PC-9 (cell line): ENCODE measurements around the gene PITPNM2. TPM values are rescaled to one million over a fixed set of nuclear protein-coding genes. Genes with fewer than 3 reads are reported as not detected.
"Not testable (repeated sequence)": the region's sequence is repeated elsewhere in the genome, so short reads cannot be mapped to it uniquely, and the experiment has no call there.

Experiments used
- BruUV-seq: library from RNA; stranded (reverse); fragments of 400-500 nt; replicated peaks from 2 replicates; lab custom pipeline; 2021; lab: Mats Ljungman, UMichigan
- CTCF ChIA-PET: fragments of 300-600 bp; sonication (Branson Sonifier 250); formaldehyde crosslinking; loops from one replicate; lab custom pipeline; 2022; ENCODE audit warnings: antibody characterized with exemption; lab: Charles Lee
- POLR2A ChIA-PET: fragments of 300-600 bp; sonication (Branson Sonifier 250); formaldehyde crosslinking; loops from one replicate; lab custom pipeline; 2022; ENCODE audit warnings: antibody characterized with exemption; ENCODE audit not compliant: unreplicated experiment; lab: Charles Lee
- DNase-seq, 2 experiments: peaks; one replicate each; pipeline versions ENCODE4 v3.0.0 to v3.0.0-alpha.2; 2015 to 2022; ENCODE audit warnings: mixed read lengths in 1 of 2
- H2AFZ ChIP-seq: fragments of 200-600 bp; sonication (generic); 2 replicates; pipeline ENCODE4 v1.8.1; 2017; ENCODE audit warnings: antibody characterized with exemption
- H3F3A ChIP-seq: fragments of 200-600 bp; sonication (generic); 2 replicates; pipeline ENCODE4 v1.8.1; 2017; ENCODE audit warnings: antibody characterized with exemption, mild to moderate bottlenecking, low read depth; ENCODE audit not compliant: insufficient read depth
- H3K27ac ChIP-seq: fragments of 200-600 bp; sonication (generic); 2 replicates; pipeline ENCODE4 v1.6.1; 2016; ENCODE audit warnings: mixed run types
- H3K27me3 ChIP-seq: fragments of 200-600 bp; sonication (generic); 2 replicates; pipeline ENCODE4 v1.6.1; 2016; ENCODE audit warnings: low read depth, mixed run types; ENCODE audit not compliant: insufficient read depth
- H3K36me3 ChIP-seq: fragments of 200-600 bp; sonication (generic); 2 replicates; pipeline ENCODE4 v1.6.1; 2016; ENCODE audit warnings: low read depth, mixed run types
- H3K4me1 ChIP-seq: fragments of 200-600 bp; sonication (generic); replicated peaks from 2 replicates; pipeline ENCODE4 v1.6.1; 2016; ENCODE audit warnings: mixed run types; ENCODE audit not compliant: insufficient read depth
- H3K4me2 ChIP-seq: fragments of 200-600 bp; sonication (generic); 2 replicates; pipeline ENCODE4 v1.6.1; 2017; ENCODE audit warnings: mixed run types
- H3K4me3 ChIP-seq: fragments of 200-600 bp; sonication (generic); 2 replicates; pipeline ENCODE4 v1.6.1; 2016; ENCODE audit warnings: mixed run types
- H3K79me2 ChIP-seq: fragments of 200-600 bp; sonication (generic); 2 replicates; pipeline ENCODE4 v1.6.1; 2017; ENCODE audit warnings: low read depth, mixed run types
- H3K9me2 ChIP-seq: fragments of 200-600 bp; sonication (generic); 2 replicates; pipeline ENCODE4 v1.8.1; 2017; ENCODE audit warnings: mild to moderate bottlenecking; ENCODE audit not compliant: insufficient read depth
- H3K9me3 ChIP-seq: fragments of 200-600 bp; sonication (generic); 2 replicates; pipeline ENCODE4 v1.8.1; 2016; ENCODE audit warnings: low read depth; ENCODE audit not compliant: insufficient read depth
- H4K20me1 ChIP-seq: fragments of 200-600 bp; sonication (generic); 2 replicates; pipeline ENCODE4 v1.8.1; 2017; ENCODE audit not compliant: insufficient read depth
- EZH2 ChIP-seq: fragments of 200-600 bp; sonication (generic); IDR thresholded peaks from 2 replicates; pipeline ENCODE4 v1.8.0; 2017; ENCODE audit warnings: antibody characterized with exemption, low read depth
- intact Hi-C: fragments of 100-400 bp; cut with micrococcal nuclease; formaldehyde crosslinking; loops from one replicate; pipeline ENCODE4 v1.10.0; 2022; ENCODE audit not compliant: unreplicated experiment
- total RNA-seq: library from RNA; stranded (reverse); gene quantifications from 2 replicates; pipeline ENCODE4 v1.2.3, GENCODE V29; 2021
- TF ChIP-seq, protein P1 (sequence below): fragments of 200-600 bp; sonication (generic); conservative IDR thresholded peaks from 2 replicates; pipeline ENCODE4 v1.6.1; 2017; ENCODE audit warnings: mixed run types, antibody characterized with exemption, mild to moderate bottlenecking, moderate library complexity

Gene PITPNM2
- total RNA-seq, 1 experiment from 2014 or later = 16.6 TPM

DNA sequence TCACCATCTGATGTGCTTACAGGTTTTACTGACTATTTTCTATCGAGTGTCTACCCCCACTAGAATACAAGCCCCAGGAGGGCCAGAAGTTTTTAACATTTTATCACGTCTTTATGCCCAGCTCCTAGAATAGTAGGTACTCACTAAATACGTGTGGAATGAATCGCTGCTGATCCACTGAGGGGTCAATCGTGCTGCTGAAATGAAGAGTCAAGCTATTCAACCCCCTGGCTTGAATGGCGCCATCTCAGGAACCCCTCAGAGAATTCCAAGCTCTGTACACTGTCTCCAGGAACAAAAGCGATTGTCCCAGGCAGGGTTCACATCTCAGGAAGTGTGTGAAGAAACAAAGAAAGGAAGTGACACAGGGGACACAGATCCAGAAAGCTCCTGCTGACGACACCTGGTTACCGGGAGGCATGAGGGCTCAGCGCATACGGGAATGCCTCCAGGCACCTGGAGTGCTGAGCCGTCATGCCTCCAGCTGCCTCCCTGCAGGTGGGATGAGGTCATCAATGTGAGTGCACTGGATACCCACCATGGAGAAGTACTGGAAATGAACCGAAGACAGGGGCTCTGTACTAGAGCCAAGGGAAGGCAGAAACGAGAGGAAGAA lies 45.6 kb downstream of the PITPNM2 start:
- no peak overlapping the region for H3K4me3 ChIP-seq
- no peaks in the 10 kb centered on the region for H3K9me3 ChIP-seq
- DNase-seq = peak; percentile 63 to 70
- peak overlapping the region; percentile 23 for H3K4me2 ChIP-seq
- peak overlapping the region; percentile 52 for H3K27ac ChIP-seq
- H3K36me3 ChIP-seq = no peaks in the 10 kb centered on the region
- intact Hi-C loops = no loop called here
- H3K4me1 ChIP-seq = peaks cover 50% of the 10 kb centered on the region
- no peaks in the 10 kb centered on the region for H4K20me1 ChIP-seq
- no peaks in the 10 kb centered on the region for H3K27me3 ChIP-seq
- BruUV-seq = no TSS peak
- TF ChIP-seq, protein P1, sequence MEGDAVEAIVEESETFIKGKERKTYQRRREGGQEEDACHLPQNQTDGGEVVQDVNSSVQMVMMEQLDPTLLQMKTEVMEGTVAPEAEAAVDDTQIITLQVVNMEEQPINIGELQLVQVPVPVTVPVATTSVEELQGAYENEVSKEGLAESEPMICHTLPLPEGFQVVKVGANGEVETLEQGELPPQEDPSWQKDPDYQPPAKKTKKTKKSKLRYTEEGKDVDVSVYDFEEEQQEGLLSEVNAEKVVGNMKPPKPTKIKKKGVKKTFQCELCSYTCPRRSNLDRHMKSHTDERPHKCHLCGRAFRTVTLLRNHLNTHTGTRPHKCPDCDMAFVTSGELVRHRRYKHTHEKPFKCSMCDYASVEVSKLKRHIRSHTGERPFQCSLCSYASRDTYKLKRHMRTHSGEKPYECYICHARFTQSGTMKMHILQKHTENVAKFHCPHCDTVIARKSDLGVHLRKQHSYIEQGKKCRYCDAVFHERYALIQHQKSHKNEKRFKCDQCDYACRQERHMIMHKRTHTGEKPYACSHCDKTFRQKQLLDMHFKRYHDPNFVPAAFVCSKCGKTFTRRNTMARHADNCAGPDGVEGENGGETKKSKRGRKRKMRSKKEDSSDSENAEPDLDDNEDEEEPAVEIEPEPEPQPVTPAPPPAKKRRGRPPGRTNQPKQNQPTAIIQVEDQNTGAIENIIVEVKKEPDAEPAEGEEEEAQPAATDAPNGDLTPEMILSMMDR = no peak
- no peak for TF ChIP-seq EZH2
- H2AFZ ChIP-seq = no peak overlapping the region
- CTCF ChIA-PET = no interaction called here
- H3K9me2 ChIP-seq = no peaks in the 10 kb centered on the region
- peaks cover 8% of the 10 kb centered on the region; the same call in 1 of the 2 replicates for H3K79me2 ChIP-seq
- peaks cover 35% of the 10 kb centered on the region for H3F3A ChIP-seq
- POLR2A ChIA-PET = no interaction called here

DNA sequence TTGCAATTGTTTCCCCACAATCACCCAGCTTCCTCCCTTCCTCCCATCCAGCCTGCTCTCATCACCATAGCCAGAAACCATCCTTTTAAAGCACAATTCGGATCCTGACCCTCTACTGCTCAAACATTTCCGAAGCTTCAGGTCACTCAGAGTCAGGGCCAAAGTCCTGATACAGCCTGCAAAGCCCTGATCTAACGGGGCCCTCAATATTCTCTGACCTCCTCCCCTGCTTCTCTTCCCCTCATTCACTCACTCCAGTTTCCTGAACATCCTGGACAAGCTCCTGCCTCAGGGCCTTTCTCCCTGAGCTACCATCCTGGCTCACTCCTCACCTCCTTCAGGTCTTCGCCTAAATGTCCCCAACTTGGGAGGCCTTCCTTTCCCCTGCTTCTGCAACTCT lies 46.1 kb downstream of the PITPNM2 start:
- Histone ChIP-seq H3F3A (peaks cover 35% of the 10 kb centered on the region), H3K9me3 (no peaks in the 10 kb centered on the region), H3K27ac (peak overlapping the region; percentile 52), H3K4me1 (peaks cover 50% of the 10 kb centered on the region), H3K27me3 (no peaks in the 10 kb centered on the region), H3K9me2 (no peaks in the 10 kb centered on the region), H3K4me2 (peak overlapping the region; percentile 23), H2AFZ (no peak overlapping the region), H4K20me1 (no peaks in the 10 kb centered on the region), H3K4me3 (no peak overlapping the region), H3K79me2 (peaks cover 8% of the 10 kb centered on the region; the same call in 1 of the 2 replicates), H3K36me3 (no peaks in the 10 kb centered on the region)
- BruUV-seq = no TSS peak
- intact Hi-C loops = no loop called here
- no peak for DNase-seq
- ChIA-PET POLR2A (interaction anchor here (0.6 kb wide), 2 partner anchors 76 to 165 kb away, joined by 5 read pairs; no protein-coding TSS in a partner anchor), CTCF (no interaction called here)
- no peak for TF ChIP-seq EZH2
- TF ChIP-seq, protein P1 = no peak

DNA sequence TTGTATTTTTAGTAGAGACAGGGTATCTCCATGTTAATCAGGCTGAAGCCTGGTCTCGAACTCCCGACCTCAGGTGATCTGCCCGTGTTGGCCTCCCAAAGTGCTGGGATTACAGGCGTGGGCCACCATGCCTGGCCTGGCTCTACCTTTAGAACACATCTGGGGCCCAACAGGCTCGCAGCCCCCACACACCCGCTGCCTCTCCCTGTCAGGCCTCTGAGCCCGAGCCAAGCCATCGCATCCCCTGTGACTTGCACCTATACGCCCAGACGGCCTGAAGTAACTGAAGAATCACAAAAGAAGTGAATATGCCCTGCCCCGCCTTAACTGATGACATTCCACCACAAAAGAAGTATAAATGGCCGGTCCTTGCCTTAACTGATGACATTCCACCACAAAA lies 46.8 kb downstream of the PITPNM2 start:
- H3K9me3 ChIP-seq, H3K9me2 ChIP-seq, H3K4me3 ChIP-seq, CTCF ChIA-PET, H4K20me1 ChIP-seq, H3K4me2 ChIP-seq, H3K27ac ChIP-seq, intact Hi-C loops, H3K79me2 ChIP-seq, H3K36me3 ChIP-seq, DNase-seq, H2AFZ ChIP-seq, BruUV-seq, H3K27me3 ChIP-seq: not testable (repeated sequence)
- POLR2A ChIA-PET = interaction anchor here (0.6 kb wide), 2 partner anchors 77 to 165 kb away, joined by 5 read pairs; no protein-coding TSS in a partner anchor
- peaks cover 50% of the 10 kb centered on the region for H3K4me1 ChIP-seq
- peaks cover 35% of the 10 kb centered on the region for H3F3A ChIP-seq
